NK-92 (cell line): Measurements from ENCODE around the gene NEMP1.
"Not testable (repeated sequence)": the region's sequence is repeated elsewhere in the genome, so short reads cannot be mapped to it uniquely, and the experiment has no call there.

Experiments
- DNase-seq: peaks from one replicate; lab custom pipeline; 2025; ENCODE audit not compliant: unreplicated experiment; lab: John Stamatoyannopoulos, UW

The NEMP1 gene

DNA sequence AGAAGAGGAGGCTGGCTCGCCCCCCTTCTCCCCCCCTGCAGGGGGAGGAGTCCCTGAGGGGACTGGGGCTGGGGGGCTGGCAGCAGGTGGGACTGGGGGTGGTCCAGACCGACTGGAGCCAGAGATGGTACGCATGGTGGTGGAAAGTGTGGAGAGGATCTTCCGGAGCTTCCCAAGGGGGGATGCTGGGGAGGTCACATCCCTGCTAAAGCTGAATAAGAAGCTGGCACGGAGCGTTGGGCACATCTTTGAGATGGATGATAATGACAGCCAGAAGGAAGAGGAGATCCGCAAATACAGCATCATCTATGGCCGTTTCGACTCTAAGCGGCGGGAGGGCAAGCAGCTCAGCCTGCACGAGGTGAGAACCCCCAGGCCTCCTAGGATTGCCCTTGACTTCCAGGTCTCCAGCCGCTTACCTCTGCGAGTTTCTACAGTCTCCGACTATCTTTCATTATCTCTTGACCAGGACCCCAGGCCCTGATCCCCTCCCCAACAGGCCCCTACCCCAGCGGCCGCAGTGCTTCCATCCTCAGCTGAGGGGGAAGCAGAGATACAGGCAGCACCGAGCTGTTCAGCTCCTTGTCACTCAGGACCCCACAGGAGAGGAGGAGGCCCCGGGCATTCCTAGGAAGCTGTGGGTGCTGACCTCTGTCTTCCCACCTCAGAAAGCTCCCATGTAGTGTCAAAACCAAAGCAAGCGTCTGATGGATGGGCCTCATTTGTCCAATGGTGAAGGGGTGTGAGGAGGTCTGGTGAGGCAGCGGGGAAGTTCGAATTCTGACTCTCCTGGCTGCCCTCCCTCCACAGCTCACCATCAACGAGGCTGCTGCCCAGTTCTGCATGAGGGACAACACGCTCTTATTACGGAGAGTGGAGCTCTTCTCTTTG, 13.3 kb upstream of the NEMP1 start:
- DNase-seq: no peak

DNA sequence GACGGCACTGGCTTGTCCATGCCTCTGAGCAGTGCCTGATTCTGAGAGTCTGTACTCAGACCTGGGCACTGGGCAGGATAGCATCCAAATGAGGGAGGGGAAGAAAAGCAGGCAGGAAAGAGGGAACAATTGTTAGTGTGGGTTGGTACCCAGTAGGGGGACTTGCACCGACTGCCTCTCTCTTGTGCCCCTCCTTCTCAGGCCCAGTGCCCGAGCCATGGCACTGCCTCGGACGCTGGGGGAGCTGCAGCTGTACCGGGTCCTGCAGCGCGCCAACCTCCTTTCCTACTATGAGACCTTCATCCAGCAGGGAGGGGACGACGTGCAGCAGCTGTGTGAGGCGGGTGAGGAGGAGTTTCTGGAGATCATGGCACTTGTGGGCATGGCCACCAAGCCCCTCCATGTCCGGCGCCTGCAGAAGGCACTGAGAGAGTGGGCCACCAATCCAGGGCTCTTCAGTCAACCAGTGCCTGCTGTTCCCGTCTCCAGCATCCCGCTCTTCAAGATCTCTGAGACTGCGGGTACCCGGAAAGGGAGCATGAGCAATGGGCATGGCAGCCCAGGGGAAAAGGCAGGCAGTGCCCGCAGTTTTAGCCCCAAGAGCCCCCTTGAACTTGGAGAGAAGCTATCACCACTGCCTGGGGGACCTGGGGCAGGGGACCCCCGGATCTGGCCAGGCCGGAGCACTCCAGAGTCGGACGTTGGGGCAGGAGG, 12.5 kb upstream of the NEMP1 start:
- DNase-seq: no peak

DNA sequence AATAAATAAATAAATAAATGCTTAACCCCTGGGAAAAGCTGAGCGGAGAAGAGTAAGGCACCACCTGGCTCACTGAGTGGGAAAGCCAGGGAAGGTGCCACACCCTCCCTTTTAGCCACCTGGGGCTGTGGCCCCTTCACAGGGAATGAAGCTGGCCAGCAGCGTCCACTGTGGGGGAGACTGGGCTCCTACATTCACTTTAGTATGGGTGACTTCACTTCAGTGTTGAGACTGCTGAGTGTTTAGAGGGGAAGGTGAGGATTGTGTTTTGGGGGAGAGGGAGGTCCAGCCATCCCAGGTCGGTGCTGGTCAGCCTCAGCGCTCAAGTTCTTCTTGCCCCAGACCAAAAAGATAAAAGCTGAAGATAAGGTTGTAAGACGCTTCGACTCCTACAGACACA, 11.9 kb upstream of the NEMP1 start:
- no peak for DNase-seq

DNA sequence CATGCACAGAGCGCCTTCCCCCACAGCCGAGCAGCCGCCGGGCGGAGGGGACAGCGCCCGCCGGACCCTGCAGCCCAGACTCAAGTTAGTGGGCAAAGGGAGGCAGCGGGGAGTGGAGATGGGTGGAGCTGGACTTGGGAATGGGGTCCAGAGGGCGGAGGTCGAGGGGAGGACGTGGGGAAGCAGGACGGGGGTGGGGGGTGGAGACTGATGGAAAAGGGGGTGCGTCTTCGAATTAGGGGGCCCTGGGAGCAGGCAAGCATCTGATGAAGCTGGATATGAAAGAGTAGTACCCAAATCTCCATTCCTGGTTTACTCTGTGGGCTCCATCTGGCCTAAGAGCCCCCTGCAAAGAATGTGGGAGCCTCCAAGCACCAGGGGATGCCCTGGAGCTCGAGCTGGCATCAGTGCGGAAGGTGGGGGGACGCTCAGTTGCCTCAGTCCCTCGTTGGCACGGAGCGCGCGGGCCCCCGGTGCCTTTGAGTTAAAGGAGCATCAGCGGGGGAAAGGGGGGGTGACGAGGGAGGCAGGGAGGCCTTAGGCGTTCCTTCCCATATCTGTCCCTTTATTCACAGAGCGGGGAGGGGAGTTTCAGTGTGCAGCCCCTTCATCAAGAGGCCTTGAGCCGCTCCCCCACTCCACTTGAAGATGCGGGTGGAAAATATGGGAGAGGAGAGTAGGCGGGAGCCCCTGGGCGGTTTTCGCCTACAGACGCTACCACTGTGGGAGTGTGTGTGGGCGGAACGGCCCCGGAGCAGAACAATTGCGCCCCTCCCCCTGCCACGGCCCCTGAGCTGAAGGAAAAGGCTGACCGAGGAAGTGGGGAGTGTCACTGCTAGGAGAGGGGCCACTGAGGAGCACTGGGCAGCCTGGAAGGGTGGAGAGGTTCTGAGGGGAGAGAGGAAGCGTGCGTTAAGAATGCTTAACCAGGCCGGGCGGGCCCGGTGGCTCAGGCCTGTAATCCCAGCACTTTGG, 11.0 kb upstream of the NEMP1 start:
- DNase-seq: no peak

DNA sequence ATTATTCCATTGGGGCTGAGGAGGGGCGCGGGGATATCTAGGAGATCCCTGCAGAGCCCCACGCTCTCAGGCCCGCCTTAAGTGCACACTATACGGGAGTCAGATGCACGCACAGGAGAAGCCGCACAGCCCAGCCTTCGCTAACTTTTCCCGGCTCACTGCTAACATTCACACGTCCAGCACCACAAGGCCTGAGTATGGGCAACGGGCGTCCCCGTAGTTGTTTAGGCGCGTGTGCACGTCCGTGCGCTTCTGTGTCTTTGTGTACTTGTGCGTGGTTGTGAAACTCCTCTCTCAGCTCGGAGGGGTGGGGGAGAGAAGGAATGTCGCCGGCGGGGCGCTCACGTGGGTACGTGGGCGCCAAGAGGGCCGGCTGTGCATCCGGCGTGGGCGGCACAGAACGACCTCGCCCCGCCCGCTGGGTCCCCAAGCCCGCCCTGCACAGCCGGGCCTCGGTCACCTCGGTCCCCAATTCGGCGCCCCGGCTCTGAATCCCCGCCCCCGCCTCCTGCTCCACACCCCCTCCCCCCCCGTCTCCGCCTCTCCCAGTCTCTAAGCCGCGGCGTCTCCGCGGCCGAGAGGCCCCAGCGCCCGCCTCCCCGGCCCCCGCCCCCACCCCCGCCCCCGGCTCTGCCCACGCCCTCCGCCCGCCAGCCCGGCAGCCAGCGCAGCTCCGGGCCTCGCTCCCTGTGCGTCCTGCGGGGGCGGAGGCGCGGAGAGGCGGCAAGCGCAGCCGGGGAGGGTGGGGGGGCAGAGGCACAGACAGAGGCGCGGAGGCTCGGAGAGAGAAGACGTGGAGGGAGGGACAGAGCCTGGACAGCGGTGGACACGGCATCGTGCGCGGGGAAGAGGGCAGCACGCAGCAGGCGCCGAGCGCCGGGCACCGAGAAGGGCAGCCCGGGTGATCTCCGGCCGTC, 10.0 kb upstream of the NEMP1 start, which contains the start of gene NAB2:
Gene NAB2 (plus strand): TSS at position 761 of the 917 bp plus-strand sequence. CDS start 158 bp downstream, outside the sequence.
- peak; percentile 40 for DNase-seq

DNA sequence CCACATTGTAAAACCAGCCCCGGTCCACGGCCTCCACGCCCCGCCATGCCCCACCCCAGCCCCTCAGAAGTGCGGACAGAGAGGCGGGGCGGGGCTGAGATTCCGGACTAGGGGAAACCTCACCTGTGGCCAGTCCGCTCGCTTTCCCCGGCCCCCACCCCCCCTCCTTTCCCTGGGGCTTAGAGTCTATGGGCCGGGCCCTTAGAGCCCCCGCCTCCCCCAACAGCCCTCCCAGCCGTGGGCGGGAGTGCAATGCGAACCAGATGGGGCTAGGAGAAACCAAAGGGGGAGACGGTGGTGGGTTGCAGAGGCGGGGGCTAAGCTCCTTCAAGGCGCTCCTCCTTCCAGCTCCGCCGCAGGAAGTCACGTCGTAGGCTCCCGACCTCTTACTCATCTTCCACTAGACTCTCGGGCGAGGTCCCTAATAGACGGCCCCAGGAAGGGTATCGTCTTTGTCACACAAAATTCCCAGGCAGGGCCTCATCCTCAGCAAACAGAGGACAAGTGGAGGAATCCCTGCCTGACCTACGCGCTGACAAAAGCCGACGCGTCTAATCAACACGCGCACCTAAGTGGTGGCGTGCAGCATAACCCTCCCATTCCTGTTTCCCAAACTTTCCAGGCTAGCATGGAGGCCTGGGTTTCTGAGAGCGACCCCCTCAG, 9.2 kb upstream of the NEMP1 start:
- DNase-seq: no peak

DNA sequence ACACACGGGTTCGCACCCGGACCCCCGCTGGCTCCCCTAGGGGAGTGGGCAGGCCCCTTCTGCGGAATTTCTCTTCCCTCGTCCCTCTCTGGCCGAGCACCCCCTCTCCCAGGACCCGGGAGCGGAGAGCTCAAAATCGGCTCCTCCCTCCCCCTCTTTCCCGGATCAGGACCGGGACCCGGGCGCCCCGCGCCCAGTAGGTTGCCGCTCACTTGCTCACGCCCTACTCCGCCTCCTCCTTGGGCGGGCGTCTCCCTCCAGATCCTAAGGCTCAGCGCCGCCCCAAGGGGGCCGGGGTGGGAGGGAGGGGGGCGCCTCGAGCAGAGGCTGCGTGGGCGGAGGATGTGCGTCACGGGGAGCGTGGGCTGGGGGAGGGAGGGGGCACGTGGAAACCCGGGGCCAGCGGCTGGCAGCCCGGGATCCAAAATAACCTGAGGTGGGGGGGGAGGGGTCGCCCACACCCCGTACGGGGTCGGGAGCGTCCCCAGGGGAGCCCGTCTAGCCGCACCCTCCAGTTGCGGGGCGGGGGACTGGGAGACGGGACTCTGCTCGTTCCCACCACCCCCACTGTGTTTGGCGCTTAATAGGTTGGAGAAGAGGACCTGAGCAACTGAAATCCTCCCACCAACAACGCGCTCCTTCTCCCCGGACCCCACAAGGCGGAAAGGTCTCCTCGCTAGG, 8.6 kb upstream of the NEMP1 start:
- peak; percentile 52 for DNase-seq

DNA sequence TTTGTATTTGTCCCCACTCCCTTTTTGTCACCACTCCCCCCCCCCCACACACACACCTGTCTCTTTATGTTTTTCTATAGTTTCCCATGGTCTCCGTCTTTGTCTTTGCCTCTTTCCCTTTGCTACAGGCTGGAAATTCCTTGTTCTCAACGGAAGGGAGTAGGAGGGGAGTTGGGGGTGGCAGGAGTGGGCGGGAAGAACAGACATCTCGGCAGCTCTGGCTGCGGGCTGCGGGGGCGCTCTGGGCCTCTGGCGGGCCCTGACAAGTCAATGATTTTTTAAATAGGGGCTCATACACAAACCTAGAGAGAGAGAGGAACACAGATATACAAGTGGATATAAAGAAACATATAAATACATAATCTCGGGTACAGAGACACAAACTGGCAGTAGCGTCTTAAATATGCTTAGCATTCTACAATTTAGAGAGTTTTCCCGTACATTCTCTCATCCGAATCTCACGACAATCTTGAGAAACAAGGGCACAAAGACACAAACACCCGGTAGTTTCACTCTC, 8.0 kb upstream of the NEMP1 start:
- no peak for DNase-seq

DNA sequence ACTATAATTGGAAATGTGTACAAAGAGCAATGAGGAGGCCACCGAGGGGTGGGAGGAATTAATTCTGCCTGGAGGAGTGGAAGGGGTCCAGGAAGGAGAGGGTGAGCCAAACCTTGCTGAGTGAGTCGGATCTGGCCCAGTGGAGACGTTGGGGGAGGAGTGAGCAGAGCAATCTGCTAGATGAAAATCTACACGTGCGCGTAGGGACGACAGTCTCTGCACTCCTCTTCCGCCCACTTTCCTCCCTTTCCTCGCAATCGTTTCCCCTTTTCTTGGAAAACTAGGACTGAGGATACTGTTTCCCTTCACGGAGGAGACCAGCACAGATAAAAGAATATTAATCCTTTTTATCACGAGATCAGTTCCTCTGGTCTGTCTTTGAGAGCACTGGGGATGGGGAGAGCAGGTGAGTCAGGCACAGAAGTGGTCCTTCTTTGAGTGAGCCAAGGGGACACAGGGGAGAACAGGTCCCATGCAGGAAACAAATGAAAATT, 7.5 kb upstream of the NEMP1 start:
- no peak for DNase-seq

DNA sequence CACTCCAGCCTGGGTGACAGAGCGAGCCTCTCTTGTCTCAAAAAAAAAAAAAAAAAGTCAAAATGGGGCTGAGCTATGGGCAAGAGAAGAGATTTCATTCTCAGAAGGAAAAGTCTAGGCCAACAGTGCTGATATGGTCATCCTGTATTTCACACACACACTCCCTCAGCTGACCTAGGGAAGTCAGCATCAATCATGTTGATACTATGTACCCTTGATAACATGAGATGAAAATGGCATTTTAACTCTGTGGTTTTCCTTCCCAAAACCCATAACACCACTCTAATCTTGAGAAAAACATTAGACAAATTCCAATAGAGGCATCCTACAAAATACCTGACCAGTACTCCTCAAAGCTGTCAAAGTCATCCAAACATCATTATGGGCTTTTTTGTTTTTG, 2.3 kb upstream of the NEMP1 start:
- no peak for DNase-seq

DNA sequence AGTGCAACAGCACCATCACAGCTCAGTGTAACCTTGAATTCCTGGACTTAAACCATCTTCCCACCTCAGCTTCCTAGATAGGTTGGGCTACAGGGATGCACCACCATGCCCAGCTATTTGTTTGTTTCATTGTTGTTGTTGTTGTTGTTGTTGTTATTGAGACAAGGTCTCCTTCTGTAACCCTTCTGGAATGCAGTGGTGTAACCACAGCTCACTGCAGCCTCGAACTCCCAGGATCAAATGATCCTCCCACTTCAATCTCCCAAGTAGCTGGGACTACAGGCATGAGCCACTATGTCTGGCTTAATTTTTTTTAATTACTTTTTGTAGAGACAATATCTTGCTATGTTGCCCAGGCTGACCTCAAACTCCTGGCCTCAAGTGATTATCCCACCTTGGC, 1.2 kb upstream of the NEMP1 start:
- no peak for DNase-seq

DNA sequence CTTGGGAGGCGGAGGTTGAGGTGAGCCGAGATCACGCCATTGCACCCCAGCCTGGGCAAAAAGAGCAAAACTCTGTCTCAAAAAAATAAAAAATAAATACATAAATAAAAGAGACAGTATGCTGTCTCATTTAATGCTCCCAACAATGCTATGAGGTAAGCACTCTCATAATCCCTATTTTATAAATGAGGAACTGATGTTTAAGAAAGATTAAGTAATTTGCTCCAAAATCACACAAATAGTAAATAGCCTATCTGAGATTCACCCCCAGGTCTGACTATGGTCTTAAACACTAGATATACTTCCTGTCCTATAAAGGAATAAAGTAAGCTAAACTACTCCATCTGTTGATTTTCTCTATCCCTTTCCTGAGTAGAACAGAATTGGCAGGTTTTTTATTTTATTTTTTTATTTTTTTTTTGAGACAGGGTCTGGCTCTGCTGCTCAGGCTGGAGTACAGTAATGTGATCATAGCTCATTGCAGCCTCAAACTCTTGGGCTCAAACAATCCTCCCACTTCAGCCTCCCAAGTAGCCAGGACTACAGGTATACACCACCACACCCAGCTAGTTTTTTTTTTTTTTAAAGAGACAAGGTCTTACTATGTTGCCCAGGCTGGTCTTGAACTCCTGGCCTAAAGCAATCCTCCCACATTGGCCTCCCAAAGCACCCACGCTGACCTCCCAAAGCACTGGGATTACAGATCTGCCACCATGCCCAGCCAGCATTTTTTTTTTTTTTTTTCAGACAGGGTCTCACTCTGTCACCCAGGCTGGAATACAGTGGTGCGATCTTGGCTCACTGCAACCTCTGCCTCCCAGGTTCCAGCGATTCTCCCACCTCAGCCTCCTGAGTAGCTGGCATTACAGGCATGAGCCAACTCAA, 4.8 kb downstream of the NEMP1 start:
- not testable (repeated sequence) for DNase-seq

DNA sequence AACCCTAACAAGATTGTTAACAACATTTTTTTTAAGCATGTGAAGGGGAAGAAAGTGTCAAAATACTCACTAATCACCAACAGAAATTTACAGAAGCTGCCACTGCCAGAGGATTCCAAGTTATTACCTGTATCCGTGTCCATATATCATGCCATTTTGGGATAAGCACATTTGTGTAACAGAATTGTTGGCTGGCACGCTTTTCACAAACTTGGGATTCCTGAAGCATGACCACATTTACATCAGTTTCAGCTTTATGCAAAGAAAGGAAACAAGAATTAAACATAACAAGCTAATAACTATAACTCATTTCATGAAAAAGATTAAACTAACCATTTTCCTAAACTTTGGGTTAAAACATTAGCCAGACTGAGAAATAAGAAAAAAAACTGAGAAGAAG, 5.9 kb downstream of the NEMP1 start:
- no peak for DNase-seq

DNA sequence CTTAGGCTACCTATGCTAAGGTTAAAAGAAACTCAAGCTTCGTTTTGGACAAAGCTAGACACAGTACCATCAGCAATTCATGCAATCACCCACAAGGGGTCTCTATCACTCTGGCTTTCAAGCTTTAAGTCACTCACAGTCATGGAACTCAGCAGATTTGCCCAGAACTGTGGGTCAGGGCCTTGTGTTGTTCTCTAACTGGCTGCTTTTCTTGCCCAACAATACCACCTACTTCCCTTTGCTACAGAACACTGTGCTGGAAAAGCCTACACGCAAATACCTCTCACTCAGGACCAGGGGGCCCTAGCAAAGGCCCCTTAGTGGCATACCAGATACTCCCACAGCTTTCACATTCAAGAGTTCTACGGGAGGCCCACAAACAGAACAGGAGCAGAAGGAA, 9.1 kb downstream of the NEMP1 start:
- no peak for DNase-seq

DNA sequence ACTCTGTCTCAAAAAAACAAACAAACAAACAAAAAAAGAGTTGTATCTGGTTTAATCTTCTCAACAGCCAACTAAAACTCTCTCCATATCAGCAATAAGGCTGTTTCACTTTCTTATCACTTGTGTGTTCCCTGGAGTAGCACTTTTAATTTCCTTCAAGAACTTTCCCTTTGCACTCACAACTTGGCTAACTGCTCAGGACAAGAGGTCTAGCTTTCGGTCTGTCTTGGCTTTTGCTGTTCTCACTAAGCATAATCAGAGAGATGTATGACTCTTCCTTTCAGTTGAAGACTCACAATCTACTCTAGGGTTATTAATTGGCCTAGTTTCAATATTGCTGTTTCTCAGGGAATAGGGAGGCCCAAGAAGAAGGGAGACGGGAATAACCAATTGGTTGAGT, 12.3 kb downstream of the NEMP1 start:
- no peak for DNase-seq

DNA sequence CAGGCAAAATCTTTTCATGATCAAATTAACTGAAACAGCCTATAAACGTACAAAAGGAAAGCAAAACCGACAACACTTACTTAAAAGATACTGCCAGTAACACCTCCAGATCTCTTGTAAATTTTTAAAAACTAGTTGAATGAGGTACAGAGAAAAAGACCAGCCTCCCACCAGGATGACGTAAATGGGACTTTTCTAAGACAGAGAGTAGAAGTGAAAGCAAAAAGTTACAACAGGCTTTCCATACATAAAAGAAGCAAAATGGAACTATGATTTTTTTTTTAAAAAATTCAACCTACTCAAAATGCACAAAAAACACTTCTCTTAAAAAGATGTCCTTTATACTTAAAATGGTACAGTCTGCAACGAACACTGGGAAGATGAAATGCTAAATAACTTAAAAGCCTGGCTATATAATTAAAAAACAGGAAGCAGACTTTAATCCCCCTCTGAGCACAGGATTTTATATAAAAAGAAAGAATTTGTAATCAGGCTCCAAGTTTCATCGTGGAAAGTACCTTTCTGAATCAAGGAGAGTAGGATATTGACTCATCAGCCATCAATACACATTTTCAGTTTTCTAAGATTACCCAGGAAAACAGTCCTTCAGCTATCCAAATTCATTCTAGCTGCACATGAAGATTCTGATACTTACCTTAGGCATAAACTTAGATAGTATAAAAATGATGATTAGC, 14.5 kb downstream of the NEMP1 start:
- DNase-seq: no peak

DNA sequence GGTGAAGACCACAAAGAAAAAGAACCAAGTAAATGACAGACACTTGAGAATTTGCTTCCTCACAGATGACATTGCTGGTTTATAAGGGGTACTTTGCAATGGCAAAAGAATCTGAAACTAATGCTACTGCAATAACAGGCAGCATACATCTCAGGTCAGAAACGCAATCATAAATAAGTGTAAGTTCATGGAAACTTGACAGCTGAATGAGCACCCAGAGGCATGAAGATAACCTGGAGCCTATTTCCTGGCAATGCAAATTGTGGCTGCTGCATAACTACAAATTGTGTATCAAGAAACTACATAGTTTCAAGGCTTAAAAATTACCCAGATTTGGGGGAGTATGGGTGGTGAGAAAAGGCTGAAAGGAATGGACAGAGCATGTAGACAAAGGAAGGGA, 20.1 kb downstream of the NEMP1 start:
- no peak for DNase-seq
